Activated B cell treated with CpG ODN at 0.5 μM for 24 hours (primary cell): ENCODE results near the gene HS1BP3. TPM values are rescaled to one million over a fixed set of nuclear protein-coding genes. Genes with fewer than 3 reads are reported as not detected.

Experiments used
- ATAC-seq: fragments of 200-7000 bp; cut with Tn5 transposase; one replicate; pipeline ENCODE4 v1.10.0; 2021; ENCODE audit warnings: low read depth, mild to moderate bottlenecking, moderate library complexity
- CTCF ChIA-PET: fragments of 350-600 bp; sonication (Branson Sonifier 250); formaldehyde crosslinking; loops from one replicate; lab custom pipeline; 2021; ENCODE audit warnings: antibody characterized with exemption; lab: Charles Lee
- POLR2A ChIA-PET: fragments of 350-600 bp; sonication (Branson Sonifier 250); formaldehyde crosslinking; loops from one replicate; lab custom pipeline; 2021; ENCODE audit warnings: antibody characterized with exemption; lab: Charles Lee
- DNase-seq: peaks from one replicate; pipeline ENCODE4 v3.0.0; 2022
- H3K27ac Mint-ChIP-seq: one replicate; pipeline ENCODE4 v1.8.0; 2020; ENCODE audit warnings: mixed read lengths
- H3K27me3 Mint-ChIP-seq: one replicate; pipeline ENCODE4 v1.8.0; 2021; ENCODE audit warnings: mixed read lengths
- H3K36me3 Mint-ChIP-seq: one replicate; pipeline ENCODE4 v1.8.0; 2021; ENCODE audit warnings: low read depth, mixed read lengths
- H3K4me1 Mint-ChIP-seq: one replicate; pipeline ENCODE4 v1.8.0; 2021; ENCODE audit warnings: mixed read lengths
- H3K4me3 Mint-ChIP-seq: one replicate; pipeline ENCODE4 v1.8.0; 2020; ENCODE audit warnings: mild to moderate bottlenecking, mixed read lengths
- H3K9me3 Mint-ChIP-seq: one replicate; pipeline ENCODE4 v1.8.0; 2020; ENCODE audit warnings: mixed read lengths
- intact Hi-C: fragments of 100-400 bp; cut with micrococcal nuclease; formaldehyde crosslinking; loops from one replicate; pipeline ENCODE4 v1.15.1; 2024
- total RNA-seq: library from RNA; stranded (reverse); gene quantifications from 2 replicates; pipeline ENCODE4 v1.2.3, GENCODE V29; 2022
- TF ChIP-seq, protein P1 (sequence below): fragments of 200-600 bp; IDR thresholded peaks from one replicate; pipeline ENCODE4 v1.8.0; 2022; ENCODE audit warnings: antibody characterized with exemption, mild to moderate bottlenecking

HS1BP3 gene
- total RNA-seq, 1 donor from 2014 or later: 13.1 TPM

GRCh38 chr2:20575414-20575813 is 75.5 kb downstream of the HS1BP3 start:
- ATAC-seq: no peak
- H3K4me3 Mint-ChIP-seq: no peak overlapping the region
- H3K27me3 Mint-ChIP-seq: no peaks in the 10 kb centered on the region
- peaks cover 31% of the 10 kb centered on the region for H3K4me1 Mint-ChIP-seq
- POLR2A ChIA-PET: no interaction called here
- no peaks in the 10 kb centered on the region for H3K9me3 Mint-ChIP-seq
- TF ChIP-seq, protein P1, sequence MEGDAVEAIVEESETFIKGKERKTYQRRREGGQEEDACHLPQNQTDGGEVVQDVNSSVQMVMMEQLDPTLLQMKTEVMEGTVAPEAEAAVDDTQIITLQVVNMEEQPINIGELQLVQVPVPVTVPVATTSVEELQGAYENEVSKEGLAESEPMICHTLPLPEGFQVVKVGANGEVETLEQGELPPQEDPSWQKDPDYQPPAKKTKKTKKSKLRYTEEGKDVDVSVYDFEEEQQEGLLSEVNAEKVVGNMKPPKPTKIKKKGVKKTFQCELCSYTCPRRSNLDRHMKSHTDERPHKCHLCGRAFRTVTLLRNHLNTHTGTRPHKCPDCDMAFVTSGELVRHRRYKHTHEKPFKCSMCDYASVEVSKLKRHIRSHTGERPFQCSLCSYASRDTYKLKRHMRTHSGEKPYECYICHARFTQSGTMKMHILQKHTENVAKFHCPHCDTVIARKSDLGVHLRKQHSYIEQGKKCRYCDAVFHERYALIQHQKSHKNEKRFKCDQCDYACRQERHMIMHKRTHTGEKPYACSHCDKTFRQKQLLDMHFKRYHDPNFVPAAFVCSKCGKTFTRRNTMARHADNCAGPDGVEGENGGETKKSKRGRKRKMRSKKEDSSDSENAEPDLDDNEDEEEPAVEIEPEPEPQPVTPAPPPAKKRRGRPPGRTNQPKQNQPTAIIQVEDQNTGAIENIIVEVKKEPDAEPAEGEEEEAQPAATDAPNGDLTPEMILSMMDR: no peak
- no peaks in the 10 kb centered on the region for H3K36me3 Mint-ChIP-seq
- DNase-seq: no peak
- CTCF ChIA-PET: no interaction called here
- intact Hi-C loops: loop anchor here (5.0 kb wide), 1 partner anchor 128 kb away; the partner anchor contains the start of gene RHOB
- no peak overlapping the region for H3K27ac Mint-ChIP-seq

- POLR2A ChIA-PET: no interaction called here
- TF ChIP-seq, protein P1: no peak
- ATAC-seq (no peak), DNase-seq (no peak)
- intact Hi-C loops: loop anchor here (5.0 kb wide), 1 partner anchor 128 kb away; the partner anchor contains the start of gene RHOB
- peaks cover 31% of the 10 kb centered on the region for H3K4me1 Mint-ChIP-seq
- H3K36me3 Mint-ChIP-seq: no peaks in the 10 kb centered on the region
- no peaks in the 10 kb centered on the region for H3K9me3 Mint-ChIP-seq
- H3K27me3 Mint-ChIP-seq: no peaks in the 10 kb centered on the region
- CTCF ChIA-PET: no interaction called here
- no peak overlapping the region for H3K27ac Mint-ChIP-seq
- H3K4me3 Mint-ChIP-seq: no peak overlapping the region
Observed at GRCh38 chr2:20574930-20575329, 76.0 kb downstream of the HS1BP3 start.

DNA sequence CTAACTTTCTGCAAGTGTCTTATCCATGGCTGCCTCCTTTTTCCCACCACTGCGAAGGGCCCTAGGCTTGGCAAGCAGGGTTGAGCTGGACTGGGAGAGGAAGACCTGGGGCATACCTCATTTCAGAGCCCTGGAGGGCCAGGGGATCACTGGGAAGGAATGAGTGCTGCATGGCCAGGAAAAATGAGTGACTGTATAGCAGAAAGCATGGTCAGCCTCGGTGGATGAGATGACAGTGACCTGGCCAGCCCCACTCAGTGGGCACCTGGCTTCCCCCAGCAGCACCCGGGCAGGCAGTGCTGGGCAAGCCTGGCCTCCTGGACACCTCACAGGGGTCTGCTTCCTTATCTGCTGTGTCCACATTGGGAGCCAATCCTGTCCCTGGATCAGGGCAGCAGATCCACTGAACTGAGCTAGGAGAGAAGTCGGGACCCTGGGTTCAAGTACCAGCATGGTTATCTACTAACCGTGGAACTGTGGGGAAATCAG is 76.4 kb downstream of the HS1BP3 start:
- TF ChIP-seq, protein P1: no peak
- Mint-ChIP-seq H3K27ac (no peak overlapping the region), H3K4me1 (peaks cover 31% of the 10 kb centered on the region), H3K27me3 (no peaks in the 10 kb centered on the region), H3K4me3 (no peak overlapping the region), H3K36me3 (no peaks in the 10 kb centered on the region), H3K9me3 (no peaks in the 10 kb centered on the region)
- ChIA-PET POLR2A (no interaction called here), CTCF (no interaction called here)
- DNase-seq (no peak), ATAC-seq (no peak)
- intact Hi-C loops: no loop called here

DNA sequence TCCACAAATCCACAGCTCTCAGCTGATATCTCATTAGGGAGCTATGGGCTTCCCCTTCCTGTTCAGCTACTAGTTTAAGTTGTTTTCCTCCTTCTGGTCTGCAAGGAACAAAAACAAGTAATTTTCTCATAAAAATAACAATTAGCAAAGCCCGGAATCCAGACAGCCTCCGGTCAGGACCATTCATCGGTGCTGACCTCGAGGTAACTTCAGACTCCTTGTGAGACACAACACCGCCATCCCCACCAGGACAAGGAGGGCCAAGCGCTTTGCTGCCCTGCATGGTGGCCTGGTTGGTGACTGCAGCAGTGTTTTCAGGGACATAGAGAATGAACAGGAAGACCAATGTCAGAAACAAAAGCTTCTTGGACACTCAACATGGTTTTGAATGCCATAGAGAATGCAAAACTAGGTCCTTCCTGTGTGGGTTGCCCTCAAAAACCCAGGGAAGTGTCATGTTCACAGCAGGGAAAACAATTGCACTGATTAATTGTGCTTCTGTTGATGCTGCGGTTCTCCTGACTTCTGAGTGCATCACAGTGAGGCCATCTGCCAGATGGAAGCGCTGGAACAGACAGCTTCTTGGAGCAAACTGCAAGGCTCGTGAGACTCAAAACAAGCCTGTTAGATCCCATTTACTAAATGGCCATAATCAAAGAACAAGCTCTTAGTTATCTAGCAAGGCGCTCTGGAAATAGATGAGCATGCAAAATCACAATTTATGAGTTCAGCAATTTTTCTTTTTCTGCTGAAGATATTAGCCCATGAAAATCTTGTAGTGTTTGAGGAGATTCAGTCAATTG is 77.1 kb downstream of the HS1BP3 start:
- intact Hi-C loops: no loop called here
- Mint-ChIP-seq H3K4me1 (peaks cover 27% of the 10 kb centered on the region), H3K4me3 (no peak overlapping the region), H3K36me3 (no peaks in the 10 kb centered on the region), H3K9me3 (no peaks in the 10 kb centered on the region), H3K27ac (no peak overlapping the region), H3K27me3 (no peaks in the 10 kb centered on the region)
- DNase-seq: no peak
- ATAC-seq: no peak
- CTCF ChIA-PET: no interaction called here
- POLR2A ChIA-PET: no interaction called here
- TF ChIP-seq, protein P1: no peak

GRCh38 chr2:20572221-20572620 is 78.7 kb downstream of the HS1BP3 start:
- Mint-ChIP-seq H3K27me3 (no peaks in the 10 kb centered on the region), H3K36me3 (no peaks in the 10 kb centered on the region), H3K4me3 (no peak overlapping the region), H3K27ac (no peak overlapping the region), H3K4me1 (peaks cover 11% of the 10 kb centered on the region), H3K9me3 (no peaks in the 10 kb centered on the region)
- ATAC-seq: no peak
- no peak for DNase-seq
- ChIA-PET POLR2A (no interaction called here), CTCF (no interaction called here)
- TF ChIP-seq, protein P1: no peak
- intact Hi-C loops: no loop called here
